ENCODE results near the gene FOXO3. TPM values are rescaled to one million over a fixed set of nuclear protein-coding genes. Genes with fewer than 3 reads are reported as not detected.

The FOXO3 gene
- total and polyA plus RNA-seq, 9 donors: 21.8 to 37.1 (median 29.1) TPM

GRCh38 chr6:108610957-108611586, 50.4 kb downstream of the FOXO3 start:
- peak; percentile 43 for DNase-seq
- no peaks in the 10 kb centered on the region for H3K27me3 ChIP-seq (ENCODE audit: control insufficient read depth, insufficient read depth, low read length)
- H3K27ac ChIP-seq (ENCODE audit: low read length): no peak overlapping the region
- H3K4me3 ChIP-seq (ENCODE audit: low read length): no peak overlapping the region
- peaks cover 6% of the 10 kb centered on the region for H3K4me1 ChIP-seq (ENCODE audit: control insufficient read depth, insufficient read depth, low read length)
- peaks cover 4% of the 10 kb centered on the region for H3K9me3 ChIP-seq (replicated peaks; ENCODE audit: control insufficient read depth, low read depth, low read length)
- WGBS (ENCODE audit: insufficient coverage): no CpG with 5 or more reads among the region's 4 CpGs
- H3K36me3 ChIP-seq (ENCODE audit: control insufficient read depth, insufficient read depth, low read length): no peaks in the 10 kb centered on the region

DNA sequence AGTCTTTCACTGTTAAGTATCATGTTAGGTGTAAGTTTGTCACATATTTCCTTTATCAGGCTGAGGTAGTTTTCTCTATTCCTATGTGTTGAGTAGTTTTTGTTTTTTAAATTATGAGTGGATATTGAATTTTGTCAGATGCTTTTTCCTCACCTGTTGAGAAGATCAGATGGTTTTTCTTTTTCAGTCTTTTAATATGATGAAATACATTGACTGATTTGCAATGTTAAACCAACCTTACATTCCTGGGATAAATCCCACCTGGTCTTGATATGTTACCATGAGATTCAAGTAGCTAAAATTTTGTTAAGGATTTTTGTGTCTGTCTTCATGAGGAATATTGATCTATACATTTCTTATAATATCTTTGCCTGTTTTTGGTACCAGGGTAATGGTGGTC, 52.1 kb downstream of the FOXO3 start:
- H3K4me3 ChIP-seq (ENCODE audit: low read length): no peak overlapping the region
- H3K27me3 ChIP-seq (ENCODE audit: control insufficient read depth, insufficient read depth, low read length): no peaks in the 10 kb centered on the region
- H3K4me1 ChIP-seq (ENCODE audit: control insufficient read depth, insufficient read depth, low read length): peaks cover 6% of the 10 kb centered on the region
- no peak overlapping the region for H3K27ac ChIP-seq (ENCODE audit: low read length)
- no peaks in the 10 kb centered on the region for H3K36me3 ChIP-seq (ENCODE audit: control insufficient read depth, insufficient read depth, low read length)
- no peak for DNase-seq
- peaks cover 4% of the 10 kb centered on the region for H3K9me3 ChIP-seq (replicated peaks; ENCODE audit: control insufficient read depth, low read depth, low read length)

DNA sequence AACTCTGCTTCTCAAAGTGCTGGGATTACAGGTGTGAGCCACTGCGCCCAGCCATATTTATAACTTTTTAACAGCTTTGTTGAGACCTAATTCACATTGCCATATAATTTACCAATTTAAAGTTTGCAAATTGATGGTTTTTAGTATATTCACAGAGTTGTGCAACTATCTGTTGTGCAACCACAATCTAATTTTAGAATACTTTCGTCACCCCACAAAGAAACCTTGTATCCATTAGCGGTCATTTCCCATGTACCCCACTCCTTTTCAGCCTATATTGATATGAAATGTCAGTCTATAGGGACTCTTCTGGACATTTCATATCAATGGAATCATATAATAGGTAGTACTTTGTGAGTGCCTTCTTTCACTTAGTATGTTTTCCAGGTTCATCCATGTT, 55.8 kb downstream of the FOXO3 start:
- WGBS (ENCODE audit: insufficient coverage): no CpG with 5 or more reads among the region's 3 CpGs
- Histone ChIP-seq H3K27me3 (ENCODE audit: control insufficient read depth, insufficient read depth, low read length) (no peaks in the 10 kb centered on the region), H3K4me1 (ENCODE audit: control insufficient read depth, insufficient read depth, low read length) (no peaks in the 10 kb centered on the region), H3K27ac (ENCODE audit: low read length) (no peak overlapping the region), H3K4me3 (ENCODE audit: low read length) (no peak overlapping the region), H3K9me3 (replicated peaks; ENCODE audit: control insufficient read depth, low read depth, low read length) (peaks cover 4% of the 10 kb centered on the region), H3K36me3 (ENCODE audit: control insufficient read depth, insufficient read depth, low read length) (no peaks in the 10 kb centered on the region)
- no peak for DNase-seq

DNA sequence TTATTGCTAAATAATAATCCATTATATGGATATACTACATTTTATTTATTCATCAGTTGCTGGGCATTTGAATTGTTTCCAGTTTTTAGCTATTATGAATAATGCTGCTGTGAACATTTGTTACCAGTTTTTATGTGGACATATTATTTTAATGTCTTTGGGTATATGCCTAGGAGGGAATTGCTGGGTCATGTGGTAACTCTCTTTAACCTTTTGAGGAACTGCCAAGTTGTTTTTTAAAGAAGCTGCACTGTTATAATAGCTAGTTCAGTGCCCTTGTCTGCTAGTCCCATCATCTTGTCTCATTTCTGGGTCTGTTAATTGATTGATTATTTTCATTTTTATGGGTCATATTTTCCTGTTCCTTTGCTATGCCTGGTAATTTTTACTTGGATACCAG, 56.3 kb downstream of the FOXO3 start:
- Histone ChIP-seq H3K27ac (ENCODE audit: low read length) (no peak overlapping the region), H3K4me1 (ENCODE audit: control insufficient read depth, insufficient read depth, low read length) (peaks cover 3% of the 10 kb centered on the region), H3K27me3 (ENCODE audit: control insufficient read depth, insufficient read depth, low read length) (no peaks in the 10 kb centered on the region)

GRCh38 chr6:108618623-108619152, 58.0 kb downstream of the FOXO3 start:
- Histone ChIP-seq H3K27ac (ENCODE audit: low read length) (no peak overlapping the region), H3K36me3 (ENCODE audit: control insufficient read depth, insufficient read depth, low read length) (no peaks in the 10 kb centered on the region), H3K27me3 (ENCODE audit: control insufficient read depth, insufficient read depth, low read length) (no peaks in the 10 kb centered on the region), H3K4me1 (ENCODE audit: control insufficient read depth, insufficient read depth, low read length) (peaks cover 12% of the 10 kb centered on the region), H3K4me3 (ENCODE audit: low read length) (no peak overlapping the region), H3K9me3 (replicated peaks; ENCODE audit: control insufficient read depth, low read depth, low read length) (no peaks in the 10 kb centered on the region)
- DNase-seq: no peak
- 65% methylated on average over 3 of the region's 3 CpGs for WGBS (ENCODE audit: insufficient coverage)

More for the DNA sequence above, 56.3 kb downstream of the FOXO3 start:
- H3K9me3 ChIP-seq (replicated peaks; ENCODE audit: control insufficient read depth, low read depth, low read length): peaks cover 4% of the 10 kb centered on the region
- no peaks in the 10 kb centered on the region for H3K36me3 ChIP-seq (ENCODE audit: control insufficient read depth, insufficient read depth, low read length)
- peak; percentile 36 for DNase-seq
- no peak overlapping the region for H3K4me3 ChIP-seq (ENCODE audit: low read length)

- no CpG with 5 or more reads among the region's 2 CpGs for WGBS (ENCODE audit: insufficient coverage)
- H3K27ac ChIP-seq (ENCODE audit: low read length): no peak overlapping the region
- no peak overlapping the region for H3K4me3 ChIP-seq (ENCODE audit: low read length)
- peaks cover 12% of the 10 kb centered on the region for H3K4me1 ChIP-seq (ENCODE audit: control insufficient read depth, insufficient read depth, low read length)
- H3K36me3 ChIP-seq (ENCODE audit: control insufficient read depth, insufficient read depth, low read length): no peaks in the 10 kb centered on the region
- H3K9me3 ChIP-seq (replicated peaks; ENCODE audit: control insufficient read depth, low read depth, low read length): no peaks in the 10 kb centered on the region
- peak; percentile 33 for DNase-seq
- no peaks in the 10 kb centered on the region for H3K27me3 ChIP-seq (ENCODE audit: control insufficient read depth, insufficient read depth, low read length)
Measured at GRCh38 chr6:108619431-108620197, 58.9 kb downstream of the FOXO3 start.

DNA sequence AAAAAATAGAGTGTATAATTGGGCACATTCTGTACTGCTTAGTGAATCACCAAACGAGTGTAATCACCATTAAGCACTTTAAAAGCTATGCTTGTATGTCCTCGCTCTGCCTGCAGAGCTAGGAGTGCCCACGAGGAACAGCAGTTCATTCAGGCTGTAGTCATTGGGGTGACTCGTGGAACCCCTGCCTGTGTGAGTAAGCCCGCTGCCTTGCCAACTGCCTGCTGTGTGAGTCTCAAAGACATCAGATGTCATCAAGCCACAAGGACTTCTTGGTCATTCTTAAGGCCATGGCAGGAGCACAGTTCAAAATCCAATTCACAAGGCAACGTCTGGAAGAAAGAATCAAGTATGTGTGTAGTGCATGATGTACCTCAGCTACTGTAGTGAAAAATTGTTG, 60.4 kb downstream of the FOXO3 start:
- no peaks in the 10 kb centered on the region for H3K9me3 ChIP-seq (replicated peaks; ENCODE audit: control insufficient read depth, low read depth, low read length)
- H3K27me3 ChIP-seq (ENCODE audit: control insufficient read depth, insufficient read depth, low read length): no peaks in the 10 kb centered on the region
- 89% methylated on average over 5 of the region's 6 CpGs for WGBS (ENCODE audit: insufficient coverage)
- H3K4me1 ChIP-seq (ENCODE audit: control insufficient read depth, insufficient read depth, low read length): peaks cover 12% of the 10 kb centered on the region
- no peak overlapping the region for H3K4me3 ChIP-seq (ENCODE audit: low read length)
- no peaks in the 10 kb centered on the region for H3K36me3 ChIP-seq (ENCODE audit: control insufficient read depth, insufficient read depth, low read length)
- no peak for DNase-seq
- no peak overlapping the region for H3K27ac ChIP-seq (ENCODE audit: low read length)

DNA sequence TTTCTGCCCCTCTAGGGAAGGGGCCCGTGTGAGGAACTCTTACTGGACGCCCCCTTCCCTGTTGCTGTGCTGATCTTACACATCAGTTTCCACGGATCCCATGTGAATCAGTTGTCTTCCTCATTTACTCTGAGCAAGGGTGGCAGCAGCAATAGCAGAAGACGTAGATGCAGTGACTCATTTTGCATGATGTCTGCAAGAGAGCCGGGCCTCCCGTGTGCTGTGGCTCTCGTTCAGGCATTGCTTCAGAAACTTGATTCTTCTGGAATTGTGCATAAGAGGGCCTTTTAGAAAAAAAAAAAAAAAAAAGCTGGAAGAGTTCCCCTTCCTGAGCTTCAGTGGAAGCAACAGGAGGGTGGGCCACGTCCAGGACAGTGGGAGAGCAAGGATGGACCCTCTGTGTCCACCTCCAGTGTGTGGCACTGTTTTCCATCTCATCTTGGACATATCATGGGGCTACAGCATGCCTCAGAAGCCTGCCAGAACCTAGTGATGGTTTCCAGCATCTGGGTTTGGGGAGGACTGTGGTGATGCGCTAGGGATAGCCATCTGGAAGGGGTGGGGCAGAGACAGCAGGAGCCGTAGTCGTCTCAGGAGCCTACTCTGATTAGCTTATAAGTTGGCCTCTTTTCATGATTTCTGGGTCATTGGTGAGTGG, 62.1 kb downstream of the FOXO3 start:
- Histone ChIP-seq H3K36me3 (ENCODE audit: control insufficient read depth, insufficient read depth, low read length) (no peaks in the 10 kb centered on the region), H3K4me1 (ENCODE audit: control insufficient read depth, insufficient read depth, low read length) (peaks cover 12% of the 10 kb centered on the region), H3K27me3 (ENCODE audit: control insufficient read depth, insufficient read depth, low read length) (no peaks in the 10 kb centered on the region), H3K9me3 (replicated peaks; ENCODE audit: control insufficient read depth, low read depth, low read length) (no peaks in the 10 kb centered on the region), H3K4me3 (ENCODE audit: low read length) (no peak overlapping the region), H3K27ac (ENCODE audit: low read length) (peak overlapping the region; percentile 48)
- DNase-seq: peak; percentile 81
- WGBS (ENCODE audit: insufficient coverage): 33% methylated on average over 9 of the region's 11 CpGs

DNA sequence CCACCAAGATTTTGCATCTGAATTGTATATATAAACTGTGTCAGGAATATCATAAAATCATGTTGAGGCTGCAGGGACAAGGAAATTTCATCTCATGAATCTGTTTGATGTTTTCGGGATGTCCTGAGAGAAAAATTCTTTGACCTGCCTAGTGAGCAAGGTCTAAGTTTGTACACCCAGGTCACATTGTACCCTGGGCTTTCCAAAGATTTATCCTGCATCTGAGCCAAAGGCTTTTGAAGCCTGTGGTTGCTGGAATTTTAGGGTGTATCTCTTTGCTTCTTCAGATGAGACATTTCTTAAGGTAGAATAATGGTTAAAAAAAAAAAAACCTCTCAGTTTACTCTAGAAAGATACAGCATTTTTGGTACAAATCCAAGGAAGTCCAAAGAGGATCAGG, 63.3 kb downstream of the FOXO3 start:
- no peak for DNase-seq
- peaks cover 14% of the 10 kb centered on the region for H3K4me1 ChIP-seq (ENCODE audit: control insufficient read depth, insufficient read depth, low read length)
- H3K27me3 ChIP-seq (ENCODE audit: control insufficient read depth, insufficient read depth, low read length): no peaks in the 10 kb centered on the region
- no peak overlapping the region for H3K4me3 ChIP-seq (ENCODE audit: low read length)
- H3K9me3 ChIP-seq (replicated peaks; ENCODE audit: control insufficient read depth, low read depth, low read length): no peaks in the 10 kb centered on the region
- H3K27ac ChIP-seq (ENCODE audit: low read length): no peak overlapping the region
- WGBS (ENCODE audit: insufficient coverage): 100% methylated on average over 1 of the region's 1 CpG
- no peaks in the 10 kb centered on the region for H3K36me3 ChIP-seq (ENCODE audit: control insufficient read depth, insufficient read depth, low read length)

- H3K36me3 ChIP-seq (ENCODE audit: control insufficient read depth, insufficient read depth, low read length): no peaks in the 10 kb centered on the region
- no peaks in the 10 kb centered on the region for H3K9me3 ChIP-seq (replicated peaks; ENCODE audit: control insufficient read depth, low read depth, low read length)
- H3K4me3 ChIP-seq (ENCODE audit: low read length): no peak overlapping the region
- H3K27me3 ChIP-seq (ENCODE audit: control insufficient read depth, insufficient read depth, low read length): no peaks in the 10 kb centered on the region
- peaks cover 14% of the 10 kb centered on the region for H3K4me1 ChIP-seq (ENCODE audit: control insufficient read depth, insufficient read depth, low read length)
- H3K27ac ChIP-seq (ENCODE audit: low read length): no peak overlapping the region
- no peak for DNase-seq
Measured at GRCh38 chr6:108625581-108625980, 64.9 kb downstream of the FOXO3 start.
